ENCODE results near the gene PKNOX1. TPM values are rescaled to one million over a fixed set of nuclear protein-coding genes. Genes with fewer than 3 reads are reported as not detected.

Gene PKNOX1
- total and polyA plus RNA-seq, 9 of the 15 experiments (the other 6 are each of a cell fraction or from before 2014, with no cell fraction given) = 8.8 to 25.9 (median 13.2) TPM

- TF ChIP-seq CHD4 (IDR thresholded peaks at IDR 0.05; ENCODE audit: insufficient read depth, insufficient replicate concordance, low read depth, low read length, poor library complexity, severe bottlenecking) (no peak), DMBX1 (CRISPR knock-in tag; IDR thresholded peaks at IDR 0.05; ENCODE audit: borderline replicate concordance) (peak; percentile 86), SRSF3 (IDR thresholded peaks at IDR 0.05; ENCODE audit: insufficient read depth, low read length) (no peak), THAP12 (CRISPR knock-in tag; IDR thresholded peaks at IDR 0.05) (no peak), CXXC5 (CRISPR knock-in tag; IDR thresholded peaks at IDR 0.05) (peak; percentile 58), XRCC4 (IDR thresholded peaks at IDR 0.05; ENCODE audit: extremely low read depth, insufficient read depth, insufficient read length) (no peak), ARID2 (IDR thresholded peaks at IDR 0.05) (no peak), ZSCAN29 (IDR thresholded peaks at IDR 0.05) (no peak), POLR2A (conservative IDR thresholded peaks at IDR 0.05) (no peak), SMAD4 (CRISPR knock-in tag; conservative IDR thresholded peaks at IDR 0.05) (peak; percentile 33; the same call in 1 of the 2 replicates)
- TF ChIP-seq, protein P1, sequence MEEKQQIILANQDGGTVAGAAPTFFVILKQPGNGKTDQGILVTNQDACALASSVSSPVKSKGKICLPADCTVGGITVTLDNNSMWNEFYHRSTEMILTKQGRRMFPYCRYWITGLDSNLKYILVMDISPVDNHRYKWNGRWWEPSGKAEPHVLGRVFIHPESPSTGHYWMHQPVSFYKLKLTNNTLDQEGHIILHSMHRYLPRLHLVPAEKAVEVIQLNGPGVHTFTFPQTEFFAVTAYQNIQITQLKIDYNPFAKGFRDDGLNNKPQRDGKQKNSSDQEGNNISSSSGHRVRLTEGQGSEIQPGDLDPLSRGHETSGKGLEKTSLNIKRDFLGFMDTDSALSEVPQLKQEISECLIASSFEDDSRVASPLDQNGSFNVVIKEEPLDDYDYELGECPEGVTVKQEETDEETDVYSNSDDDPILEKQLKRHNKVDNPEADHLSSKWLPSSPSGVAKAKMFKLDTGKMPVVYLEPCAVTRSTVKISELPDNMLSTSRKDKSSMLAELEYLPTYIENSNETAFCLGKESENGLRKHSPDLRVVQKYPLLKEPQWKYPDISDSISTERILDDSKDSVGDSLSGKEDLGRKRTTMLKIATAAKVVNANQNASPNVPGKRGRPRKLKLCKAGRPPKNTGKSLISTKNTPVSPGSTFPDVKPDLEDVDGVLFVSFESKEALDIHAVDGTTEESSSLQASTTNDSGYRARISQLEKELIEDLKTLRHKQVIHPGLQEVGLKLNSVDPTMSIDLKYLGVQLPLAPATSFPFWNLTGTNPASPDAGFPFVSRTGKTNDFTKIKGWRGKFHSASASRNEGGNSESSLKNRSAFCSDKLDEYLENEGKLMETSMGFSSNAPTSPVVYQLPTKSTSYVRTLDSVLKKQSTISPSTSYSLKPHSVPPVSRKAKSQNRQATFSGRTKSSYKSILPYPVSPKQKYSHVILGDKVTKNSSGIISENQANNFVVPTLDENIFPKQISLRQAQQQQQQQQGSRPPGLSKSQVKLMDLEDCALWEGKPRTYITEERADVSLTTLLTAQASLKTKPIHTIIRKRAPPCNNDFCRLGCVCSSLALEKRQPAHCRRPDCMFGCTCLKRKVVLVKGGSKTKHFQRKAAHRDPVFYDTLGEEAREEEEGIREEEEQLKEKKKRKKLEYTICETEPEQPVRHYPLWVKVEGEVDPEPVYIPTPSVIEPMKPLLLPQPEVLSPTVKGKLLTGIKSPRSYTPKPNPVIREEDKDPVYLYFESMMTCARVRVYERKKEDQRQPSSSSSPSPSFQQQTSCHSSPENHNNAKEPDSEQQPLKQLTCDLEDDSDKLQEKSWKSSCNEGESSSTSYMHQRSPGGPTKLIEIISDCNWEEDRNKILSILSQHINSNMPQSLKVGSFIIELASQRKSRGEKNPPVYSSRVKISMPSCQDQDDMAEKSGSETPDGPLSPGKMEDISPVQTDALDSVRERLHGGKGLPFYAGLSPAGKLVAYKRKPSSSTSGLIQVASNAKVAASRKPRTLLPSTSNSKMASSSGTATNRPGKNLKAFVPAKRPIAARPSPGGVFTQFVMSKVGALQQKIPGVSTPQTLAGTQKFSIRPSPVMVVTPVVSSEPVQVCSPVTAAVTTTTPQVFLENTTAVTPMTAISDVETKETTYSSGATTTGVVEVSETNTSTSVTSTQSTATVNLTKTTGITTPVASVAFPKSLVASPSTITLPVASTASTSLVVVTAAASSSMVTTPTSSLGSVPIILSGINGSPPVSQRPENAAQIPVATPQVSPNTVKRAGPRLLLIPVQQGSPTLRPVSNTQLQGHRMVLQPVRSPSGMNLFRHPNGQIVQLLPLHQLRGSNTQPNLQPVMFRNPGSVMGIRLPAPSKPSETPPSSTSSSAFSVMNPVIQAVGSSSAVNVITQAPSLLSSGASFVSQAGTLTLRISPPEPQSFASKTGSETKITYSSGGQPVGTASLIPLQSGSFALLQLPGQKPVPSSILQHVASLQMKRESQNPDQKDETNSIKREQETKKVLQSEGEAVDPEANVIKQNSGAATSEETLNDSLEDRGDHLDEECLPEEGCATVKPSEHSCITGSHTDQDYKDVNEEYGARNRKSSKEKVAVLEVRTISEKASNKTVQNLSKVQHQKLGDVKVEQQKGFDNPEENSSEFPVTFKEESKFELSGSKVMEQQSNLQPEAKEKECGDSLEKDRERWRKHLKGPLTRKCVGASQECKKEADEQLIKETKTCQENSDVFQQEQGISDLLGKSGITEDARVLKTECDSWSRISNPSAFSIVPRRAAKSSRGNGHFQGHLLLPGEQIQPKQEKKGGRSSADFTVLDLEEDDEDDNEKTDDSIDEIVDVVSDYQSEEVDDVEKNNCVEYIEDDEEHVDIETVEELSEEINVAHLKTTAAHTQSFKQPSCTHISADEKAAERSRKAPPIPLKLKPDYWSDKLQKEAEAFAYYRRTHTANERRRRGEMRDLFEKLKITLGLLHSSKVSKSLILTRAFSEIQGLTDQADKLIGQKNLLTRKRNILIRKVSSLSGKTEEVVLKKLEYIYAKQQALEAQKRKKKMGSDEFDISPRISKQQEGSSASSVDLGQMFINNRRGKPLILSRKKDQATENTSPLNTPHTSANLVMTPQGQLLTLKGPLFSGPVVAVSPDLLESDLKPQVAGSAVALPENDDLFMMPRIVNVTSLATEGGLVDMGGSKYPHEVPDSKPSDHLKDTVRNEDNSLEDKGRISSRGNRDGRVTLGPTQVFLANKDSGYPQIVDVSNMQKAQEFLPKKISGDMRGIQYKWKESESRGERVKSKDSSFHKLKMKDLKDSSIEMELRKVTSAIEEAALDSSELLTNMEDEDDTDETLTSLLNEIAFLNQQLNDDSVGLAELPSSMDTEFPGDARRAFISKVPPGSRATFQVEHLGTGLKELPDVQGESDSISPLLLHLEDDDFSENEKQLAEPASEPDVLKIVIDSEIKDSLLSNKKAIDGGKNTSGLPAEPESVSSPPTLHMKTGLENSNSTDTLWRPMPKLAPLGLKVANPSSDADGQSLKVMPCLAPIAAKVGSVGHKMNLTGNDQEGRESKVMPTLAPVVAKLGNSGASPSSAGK (IDR thresholded peaks at IDR 0.05) = no peak
- TF ChIP-seq, protein P2, sequence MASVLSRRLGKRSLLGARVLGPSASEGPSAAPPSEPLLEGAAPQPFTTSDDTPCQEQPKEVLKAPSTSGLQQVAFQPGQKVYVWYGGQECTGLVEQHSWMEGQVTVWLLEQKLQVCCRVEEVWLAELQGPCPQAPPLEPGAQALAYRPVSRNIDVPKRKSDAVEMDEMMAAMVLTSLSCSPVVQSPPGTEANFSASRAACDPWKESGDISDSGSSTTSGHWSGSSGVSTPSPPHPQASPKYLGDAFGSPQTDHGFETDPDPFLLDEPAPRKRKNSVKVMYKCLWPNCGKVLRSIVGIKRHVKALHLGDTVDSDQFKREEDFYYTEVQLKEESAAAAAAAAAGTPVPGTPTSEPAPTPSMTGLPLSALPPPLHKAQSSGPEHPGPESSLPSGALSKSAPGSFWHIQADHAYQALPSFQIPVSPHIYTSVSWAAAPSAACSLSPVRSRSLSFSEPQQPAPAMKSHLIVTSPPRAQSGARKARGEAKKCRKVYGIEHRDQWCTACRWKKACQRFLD (CRISPR knock-in tag; IDR thresholded peaks at IDR 0.05) = 0 out of 2 replicates have a peak, but pooled peaks have one; percentile 37
These were observed 5.2 kb upstream of the PKNOX1 start (continued) for GRCh38 chr21:42969193-42969600.

Data from K562 (cell line).